ENCODE data around the gene ATL2.

ATL2 gene

DNA sequence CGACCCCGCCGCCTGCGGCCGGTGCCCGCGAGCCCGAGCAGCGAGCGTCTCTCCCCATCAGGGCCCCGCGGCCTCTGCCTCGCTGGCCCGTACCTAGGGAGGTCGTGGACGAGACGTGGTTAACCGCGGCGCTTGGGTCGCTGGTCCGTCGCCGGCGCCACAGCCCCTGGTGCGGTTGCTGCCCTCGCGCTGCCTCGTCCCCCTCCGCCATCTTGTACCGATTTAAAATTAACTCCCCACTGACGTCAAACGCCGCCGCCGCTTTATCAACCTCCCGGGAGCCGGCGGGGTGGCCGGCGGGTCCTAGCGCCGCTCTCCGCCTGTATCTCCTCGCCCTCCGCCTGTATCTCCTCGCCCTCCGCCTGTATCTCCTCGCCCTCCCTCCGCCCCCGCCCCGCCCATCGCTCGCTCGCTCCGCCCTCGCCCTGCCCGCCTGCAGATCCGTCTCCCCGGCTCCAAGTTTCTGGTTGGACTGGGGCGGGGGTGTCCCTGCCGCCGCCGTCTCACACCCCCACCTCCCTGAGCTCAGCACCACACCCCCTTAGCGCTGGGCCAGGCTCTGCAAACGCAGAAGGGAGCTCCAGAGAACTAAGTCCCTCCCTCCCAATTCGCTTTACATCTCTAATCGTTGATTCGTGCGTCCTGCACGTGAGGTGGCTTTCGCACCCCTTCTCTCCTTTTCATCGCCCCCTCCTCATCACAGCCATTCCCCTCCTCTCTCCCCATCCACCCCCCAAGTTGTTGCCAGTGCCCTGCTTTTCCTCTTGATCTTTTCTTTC, at the start of gene ATL2:
ATL2 (minus strand) TSS at position 224 of the 779 bp plus-strand sequence; CDS start at position 211, 13 bp downstream.
- Histone ChIP-seq H3K79me2 (ENCODE audit: low read length) (peaks cover 48% of the 10 kb centered on the region), H3K4me1 (ENCODE audit: low read length) (peaks cover 19% of the 10 kb centered on the region), H3K9me3 (ENCODE audit: insufficient read depth, low read length) (no peaks in the 10 kb centered on the region), H3K4me3 (ENCODE audit: low read length) (peak within 1 kb of the TSS; percentile 93), H3K9ac (ENCODE audit: low read length) (peak within 1 kb of the TSS; percentile 76), H3K36me3 (replicated peaks; ENCODE audit: low read depth, low read length) (peaks cover 4% of the 10 kb centered on the region), H2AFZ (ENCODE audit: low read depth, low read length) (peak within 1 kb of the TSS; percentile 56), H4K20me1 (ENCODE audit: insufficient read depth, low read length) (peaks cover 41% of the 10 kb centered on the region), H3K27ac (ENCODE audit: low read length) (peak within 1 kb of the TSS; percentile 42), H3K27me3 (ENCODE audit: low read depth, low read length) (no peaks in the 10 kb centered on the region; the same call in 1 of the 2 replicates), H3K4me2 (ENCODE audit: low read length) (peak within 1 kb of the TSS; percentile 90)
- TF ChIP-seq, protein P1, sequence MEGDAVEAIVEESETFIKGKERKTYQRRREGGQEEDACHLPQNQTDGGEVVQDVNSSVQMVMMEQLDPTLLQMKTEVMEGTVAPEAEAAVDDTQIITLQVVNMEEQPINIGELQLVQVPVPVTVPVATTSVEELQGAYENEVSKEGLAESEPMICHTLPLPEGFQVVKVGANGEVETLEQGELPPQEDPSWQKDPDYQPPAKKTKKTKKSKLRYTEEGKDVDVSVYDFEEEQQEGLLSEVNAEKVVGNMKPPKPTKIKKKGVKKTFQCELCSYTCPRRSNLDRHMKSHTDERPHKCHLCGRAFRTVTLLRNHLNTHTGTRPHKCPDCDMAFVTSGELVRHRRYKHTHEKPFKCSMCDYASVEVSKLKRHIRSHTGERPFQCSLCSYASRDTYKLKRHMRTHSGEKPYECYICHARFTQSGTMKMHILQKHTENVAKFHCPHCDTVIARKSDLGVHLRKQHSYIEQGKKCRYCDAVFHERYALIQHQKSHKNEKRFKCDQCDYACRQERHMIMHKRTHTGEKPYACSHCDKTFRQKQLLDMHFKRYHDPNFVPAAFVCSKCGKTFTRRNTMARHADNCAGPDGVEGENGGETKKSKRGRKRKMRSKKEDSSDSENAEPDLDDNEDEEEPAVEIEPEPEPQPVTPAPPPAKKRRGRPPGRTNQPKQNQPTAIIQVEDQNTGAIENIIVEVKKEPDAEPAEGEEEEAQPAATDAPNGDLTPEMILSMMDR (IDR thresholded peaks at IDR 0.05; ENCODE audit: low read depth, low read length): no peak
- no peak for TF ChIP-seq EZH2phosphoT487 (IDR thresholded peaks at IDR 0.05; ENCODE audit: low read depth)

DNA sequence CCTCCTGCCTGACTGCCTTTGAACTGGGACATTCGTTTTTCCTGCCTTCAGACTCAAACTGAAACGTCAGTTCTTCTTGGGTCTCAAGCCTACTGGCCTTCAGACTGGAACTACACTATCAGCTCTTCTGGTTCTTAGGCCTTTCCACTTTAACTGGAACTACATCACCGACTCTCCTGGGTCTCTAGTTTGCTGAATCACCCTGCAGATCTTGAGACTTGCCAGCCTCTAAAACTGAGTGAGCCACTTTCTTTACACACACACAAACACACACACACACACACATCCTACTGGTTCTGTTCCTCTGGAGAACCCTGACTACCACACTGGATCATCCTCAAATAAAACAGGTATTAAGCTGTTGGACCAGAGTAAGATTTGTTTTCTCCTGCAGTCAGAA, 46.7 kb upstream of the ATL2 start:
- H4K20me1 ChIP-seq (ENCODE audit: insufficient read depth, low read length): no peaks in the 10 kb centered on the region
- H3K4me2 ChIP-seq (ENCODE audit: low read length): no peak overlapping the region
- no peaks in the 10 kb centered on the region for H3K36me3 ChIP-seq (replicated peaks; ENCODE audit: low read depth, low read length)
- TF ChIP-seq, protein P1 (IDR thresholded peaks at IDR 0.05; ENCODE audit: low read depth, low read length): no peak
- no peak for TF ChIP-seq EZH2phosphoT487 (IDR thresholded peaks at IDR 0.05; ENCODE audit: low read depth)
- H3K4me3 ChIP-seq (ENCODE audit: low read length): no peak overlapping the region
- no peaks in the 10 kb centered on the region for H3K27me3 ChIP-seq (ENCODE audit: low read depth, low read length)
- H3K9ac ChIP-seq (ENCODE audit: low read length): no peak overlapping the region
- H2AFZ ChIP-seq (ENCODE audit: low read depth, low read length): no peak overlapping the region
- H3K4me1 ChIP-seq (ENCODE audit: low read length): 0 out of 2 replicates have a peak, but pooled peaks cover 3% of the 10 kb centered on the region
- H3K9me3 ChIP-seq (ENCODE audit: insufficient read depth, low read length): no peaks in the 10 kb centered on the region
- H3K79me2 ChIP-seq (ENCODE audit: low read length): no peaks in the 10 kb centered on the region
- H3K27ac ChIP-seq (ENCODE audit: low read length): no peak overlapping the region

DNA sequence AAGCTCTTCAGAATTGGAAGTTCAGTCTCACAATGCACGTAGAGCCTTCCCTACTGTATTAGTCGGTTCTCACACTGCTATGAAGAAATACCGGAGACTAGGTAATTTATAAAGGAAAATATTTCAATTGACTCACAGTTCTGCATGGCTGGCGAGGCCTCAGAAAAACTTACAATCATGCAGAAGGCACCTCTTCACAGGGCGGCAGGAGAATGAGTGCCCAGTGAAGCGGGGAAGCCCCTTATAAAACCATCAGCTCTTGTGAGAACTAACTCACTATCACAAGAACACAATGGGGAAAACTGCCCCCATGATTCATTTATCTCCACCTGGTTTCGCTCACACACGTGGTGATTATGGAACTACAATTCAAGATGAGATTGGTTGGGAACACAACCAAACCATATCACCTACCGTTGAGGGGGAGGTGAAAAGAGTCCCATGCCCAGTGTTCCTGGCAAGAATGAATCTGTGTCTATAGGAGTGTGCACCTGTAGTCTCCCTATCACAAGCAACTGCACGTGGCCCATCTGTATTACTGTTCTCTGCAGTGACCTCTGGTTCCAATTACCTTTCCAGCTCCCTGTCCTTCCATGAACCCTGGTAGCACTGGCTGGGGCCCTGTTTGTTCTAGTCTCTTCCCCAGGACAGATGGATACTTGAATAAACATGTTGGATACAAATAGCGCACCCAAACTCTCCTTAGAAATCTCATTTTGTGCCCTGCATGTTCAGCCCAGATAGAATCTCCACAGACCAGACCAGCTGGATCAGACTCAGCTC, 44.4 kb upstream of the ATL2 start:
- no peak overlapping the region for H3K27ac ChIP-seq (ENCODE audit: low read length)
- H2AFZ ChIP-seq (ENCODE audit: low read depth, low read length): no peak overlapping the region
- TF ChIP-seq, protein P1 (IDR thresholded peaks at IDR 0.05; ENCODE audit: low read depth, low read length): no peak
- TF ChIP-seq EZH2phosphoT487 (IDR thresholded peaks at IDR 0.05; ENCODE audit: low read depth): no peak
- H3K27me3 ChIP-seq (ENCODE audit: low read depth, low read length): no peaks in the 10 kb centered on the region
- no peaks in the 10 kb centered on the region for H3K36me3 ChIP-seq (replicated peaks; ENCODE audit: low read depth, low read length)
- H3K4me1 ChIP-seq (ENCODE audit: low read length): peaks cover 11% of the 10 kb centered on the region; the same call in 1 of the 2 replicates
- no peaks in the 10 kb centered on the region for H3K9me3 ChIP-seq (ENCODE audit: insufficient read depth, low read length)
- no peaks in the 10 kb centered on the region for H3K79me2 ChIP-seq (ENCODE audit: low read length)
- H3K4me3 ChIP-seq (ENCODE audit: low read length): no peak overlapping the region
- no peak overlapping the region for H3K4me2 ChIP-seq (ENCODE audit: low read length)
- H3K9ac ChIP-seq (ENCODE audit: low read length): no peak overlapping the region
- no peaks in the 10 kb centered on the region for H4K20me1 ChIP-seq (ENCODE audit: insufficient read depth, low read length)

DNA sequence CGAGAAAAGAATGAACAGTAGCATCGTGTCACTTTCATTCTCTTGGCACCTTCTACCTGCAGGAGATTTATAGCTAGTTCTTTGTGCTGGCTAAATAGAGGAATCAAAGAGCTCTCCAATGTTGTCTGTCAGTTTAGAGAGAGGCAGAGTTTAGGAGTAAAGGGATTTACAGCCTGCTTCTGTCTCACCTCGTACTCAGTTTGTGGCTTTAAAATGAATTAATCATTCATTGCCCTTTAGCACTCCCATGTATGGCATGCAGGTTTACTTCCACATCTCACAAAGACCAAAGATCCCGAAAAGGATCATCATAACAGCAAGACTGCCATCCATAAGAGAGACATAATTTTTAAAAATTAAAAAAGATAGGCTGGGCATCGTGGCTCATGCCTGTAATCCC, 42.4 kb upstream of the ATL2 start:
- Histone ChIP-seq H2AFZ (ENCODE audit: low read depth, low read length) (no peak overlapping the region), H3K36me3 (replicated peaks; ENCODE audit: low read depth, low read length) (no peaks in the 10 kb centered on the region), H3K9me3 (ENCODE audit: insufficient read depth, low read length) (no peaks in the 10 kb centered on the region), H3K27me3 (ENCODE audit: low read depth, low read length) (no peaks in the 10 kb centered on the region), H3K9ac (ENCODE audit: low read length) (no peak overlapping the region), H3K79me2 (ENCODE audit: low read length) (no peaks in the 10 kb centered on the region), H3K4me2 (ENCODE audit: low read length) (no peak overlapping the region), H4K20me1 (ENCODE audit: insufficient read depth, low read length) (no peaks in the 10 kb centered on the region), H3K4me1 (ENCODE audit: low read length) (peaks cover 8% of the 10 kb centered on the region; the same call in 1 of the 2 replicates), H3K4me3 (ENCODE audit: low read length) (no peak overlapping the region), H3K27ac (ENCODE audit: low read length) (no peak overlapping the region)
- TF ChIP-seq EZH2phosphoT487 (IDR thresholded peaks at IDR 0.05; ENCODE audit: low read depth): no peak
- TF ChIP-seq, protein P1 (IDR thresholded peaks at IDR 0.05; ENCODE audit: low read depth, low read length): no peak
